Heart left ventricle (tissue), 13 donors: ENCODE data around the gene MRPL23.

Experiments
- POLR2A ChIP-seq, 2 donors: fragments of 450-650 bp; IDR thresholded peaks; one replicate each; pipeline ENCODE4 v1.6.1; 2017; ENCODE audit warnings: antibody characterized with exemption in 2 of 2, mild to moderate bottlenecking in 2 of 2, moderate library complexity in 2 of 2
- TF ChIP-seq, protein P1 (sequence below), 12 donors: fragments of 200-600 bp; sonication (generic) in 4 of 12; IDR thresholded peaks; one replicate each; pipeline versions ENCODE4 v1.5.0 to v1.8.0; 2018 to 2022; ENCODE audit warnings: antibody characterized with exemption in 12 of 12, mild to moderate bottlenecking in 5 of 12
- donor health status: ischemic (EF 13 %, LVEDD 7.1; RV severe dilation, severe dysfunction).
- donor health status: DM: no; HTN: yes; CAD: no.
- donor health status: DM: no; HTN: no; CAD: no.
- donor health status: ischemic (EF 25% LVEDD 6.9; RV normal size, moderate dysfunction).
- donor health status: ischemic (EF 25% LVEDD 5.7; RV mildly dilated, moderate dysfunction).
- donor health status: ischemic (EF 35%, LVEDD 5.7; RV mildly dilated, moderate dysfunction).
- donor health status: nonischemic (EF 11% LVEDD 7.7; RV severe dilation, severe dysfunction).
- donor health status: DM: yes; HTN: yes; CAD: no.
- donor health status: PGD.
- donor health status: ischemic (EF 29% LVEDD 5.4; RV normal size, mild dysfunction).
- donor health status: nonischemic (EF 23%, LVEDD 6.1; RV moderate dilation, normal function).

DNA sequence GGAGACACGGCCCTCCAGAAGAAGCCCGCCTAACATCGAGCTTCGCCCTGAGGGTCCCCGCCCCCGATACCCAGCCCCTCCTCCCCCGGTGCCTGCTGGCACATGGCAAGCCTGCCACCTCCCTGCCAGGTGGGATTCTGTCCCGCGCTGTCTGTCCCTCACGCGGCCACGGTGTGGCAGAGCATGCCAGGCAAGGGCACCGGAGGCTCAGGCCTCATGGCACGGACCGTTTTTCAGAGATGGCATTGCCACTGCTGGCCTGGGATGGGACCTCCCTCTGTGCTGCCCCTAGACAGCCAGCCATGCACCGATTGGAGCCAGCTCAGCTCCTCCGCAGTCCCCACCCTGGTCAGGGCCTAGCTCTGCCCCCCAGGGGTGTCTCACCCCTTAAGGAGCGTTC, 19.4 kb downstream of the MRPL23 start:
- TF ChIP-seq, protein P1, sequence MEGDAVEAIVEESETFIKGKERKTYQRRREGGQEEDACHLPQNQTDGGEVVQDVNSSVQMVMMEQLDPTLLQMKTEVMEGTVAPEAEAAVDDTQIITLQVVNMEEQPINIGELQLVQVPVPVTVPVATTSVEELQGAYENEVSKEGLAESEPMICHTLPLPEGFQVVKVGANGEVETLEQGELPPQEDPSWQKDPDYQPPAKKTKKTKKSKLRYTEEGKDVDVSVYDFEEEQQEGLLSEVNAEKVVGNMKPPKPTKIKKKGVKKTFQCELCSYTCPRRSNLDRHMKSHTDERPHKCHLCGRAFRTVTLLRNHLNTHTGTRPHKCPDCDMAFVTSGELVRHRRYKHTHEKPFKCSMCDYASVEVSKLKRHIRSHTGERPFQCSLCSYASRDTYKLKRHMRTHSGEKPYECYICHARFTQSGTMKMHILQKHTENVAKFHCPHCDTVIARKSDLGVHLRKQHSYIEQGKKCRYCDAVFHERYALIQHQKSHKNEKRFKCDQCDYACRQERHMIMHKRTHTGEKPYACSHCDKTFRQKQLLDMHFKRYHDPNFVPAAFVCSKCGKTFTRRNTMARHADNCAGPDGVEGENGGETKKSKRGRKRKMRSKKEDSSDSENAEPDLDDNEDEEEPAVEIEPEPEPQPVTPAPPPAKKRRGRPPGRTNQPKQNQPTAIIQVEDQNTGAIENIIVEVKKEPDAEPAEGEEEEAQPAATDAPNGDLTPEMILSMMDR (IDR thresholded peaks at IDR 0.05): no peak
- no peak for TF ChIP-seq POLR2A (IDR thresholded peaks at IDR 0.05)
